Measurements from ENCODE around the gene SPA17. TPM values are rescaled to one million over a fixed set of nuclear protein-coding genes. Genes with fewer than 3 reads are reported as not detected.

Gene SPA17
- total and polyA plus RNA-seq, 2 of the 8 experiments (the other 6 are each of a cell fraction or from before 2014, with no cell fraction given) = 3.7 to 5.2 TPM

GRCh38 chr11:124674168-124674517 is 439 bp downstream of the SPA17 start:
- Histone ChIP-seq H4K91ac (replicated peaks; ENCODE audit: insufficient read length, low read length) (no peak overlapping the region), H2AFZ (ENCODE audit: low read length) (peak overlapping the region; percentile 60), H3K18ac (ENCODE audit: extremely low read depth, low read length) (no peak overlapping the region), H3K27me3 (replicated peaks in 1 of 4; ENCODE audit: control insufficient read depth in 3 of 4, extremely low read depth in 1 of 4, insufficient read depth in 3 of 4, low read length in 3 of 4) (peaks cover 0 to 15% (median 5%) of the 10 kb centered on the region in 4 experiments; a peak in 5 of 7 replicates), H4K8ac (ENCODE audit: extremely low read depth, insufficient read depth, low read length) (0 out of 2 replicates have a peak overlapping the region, but pooled peaks have one; percentile 11), H2BK120ac (replicated peaks; ENCODE audit: low read depth, low read length) (no peak overlapping the region), H2BK12ac (ENCODE audit: low read depth, low read length) (no peak overlapping the region), H4K5ac (ENCODE audit: insufficient read length, low read depth, low read length) (no peak overlapping the region), H2BK20ac (ENCODE audit: low read length) (no peak overlapping the region), H3K4ac (replicated peaks; ENCODE audit: insufficient read length, low read depth, low read length) (no peak overlapping the region), H3K4me2 (ENCODE audit: insufficient read depth in 1 of 2, low read depth in 2 of 2, low read length in 2 of 2) (peak overlapping the region; percentile 71 to 91), H2AK5ac (ENCODE audit: low read depth, low read length) (no peak overlapping the region; the same call in 1 of the 2 replicates), H3K36me3 (ENCODE audit: control insufficient read depth in 2 of 4, insufficient read depth in 4 of 4, low read length in 3 of 4) (no peaks in the 10 kb centered on the region; a peak in 1 of 8 replicates), H2BK15ac (ENCODE audit: low read length) (no peak overlapping the region), H3K23me2 (ENCODE audit: low read depth, low read length) (peaks cover 7% of the 10 kb centered on the region; the same call in 1 of the 2 replicates), H3K79me1 (ENCODE audit: low read depth, low read length) (no peaks in the 10 kb centered on the region; the same call in 1 of the 2 replicates), H4K20me1 (replicated peaks in 1 of 2; ENCODE audit: control insufficient read depth in 1 of 2, insufficient read depth in 2 of 2, low read length in 2 of 2) (no peaks in the 10 kb centered on the region), H3K23ac (ENCODE audit: insufficient read length) (no peak overlapping the region), H3K27ac (ENCODE audit: low read depth, low read length) (no peak overlapping the region), H3K79me2 (ENCODE audit: control insufficient read depth in 1 of 2, insufficient read depth in 2 of 2, low read length in 2 of 2) (no peaks in the 10 kb centered on the region), H3K9ac (replicated peaks in 1 of 4; ENCODE audit: extremely low read depth in 1 of 4, low read depth in 3 of 4, low read length in 3 of 4) (peak overlapping the region in 3 of 4 experiments; percentile 14 to 80 (median 36); a peak in 4 of 7 replicates), H2BK5ac (ENCODE audit: low read depth, low read length) (no peak overlapping the region), H3K56ac (replicated peaks; ENCODE audit: insufficient read length, low read depth, low read length) (no peak overlapping the region), H3K4me3 (ENCODE audit: extremely low read depth in 1 of 4, insufficient read depth in 2 of 4, low read depth in 3 of 4, low read length in 4 of 4) (peak overlapping the region; percentile 60 to 90 (median 78)), H3K9me3 (ENCODE audit: insufficient read depth in 2 of 2, low read depth in 1 of 2, low read length in 1 of 2) (no peaks in the 10 kb centered on the region), H3K4me1 (replicated peaks in 1 of 4; ENCODE audit: control insufficient read depth in 3 of 4, insufficient read depth in 4 of 4, low read length in 3 of 4) (no peaks in the 10 kb centered on the region; a peak in 1 of 7 replicates), H3K14ac (ENCODE audit: insufficient read length) (no peak overlapping the region)
- FAIRE-seq = no peak
- peak; percentile 54; the same call in 1 of the 2 replicates for TF ChIP-seq KDM1A (IDR thresholded peaks at IDR 0.05; ENCODE audit: borderline replicate concordance, low read length)
- no peak for TF ChIP-seq NANOG (IDR thresholded peaks at IDR 0.05; ENCODE audit: insufficient read depth, low read depth, low read length, poor library complexity, severe bottlenecking)
- TF ChIP-seq MAX (IDR thresholded peaks at IDR 0.05) = no peak
- TF ChIP-seq KDM4A (IDR thresholded peaks at IDR 0.05; ENCODE audit: low read depth, low read length, severe bottlenecking) = peak; percentile 80
- TF ChIP-seq USF2 (IDR thresholded peaks at IDR 0.05; ENCODE audit: low read length) = no peak
- TF ChIP-seq SIN3A (conservative IDR thresholded peaks at IDR 0.05 in 1 of 2, IDR thresholded peaks at IDR 0.05 in 1 of 2; ENCODE audit: low read depth in 1 of 2, low read length in 2 of 2) = 0 out of 4 replicates have a peak, but pooled peaks of 1 of the 2 experiments have one; percentile 2
- TF ChIP-seq PHF8 (conservative IDR thresholded peaks at IDR 0.05; ENCODE audit: low read depth, low read length) = peak; percentile 58
- POLR2A ChIA-PET (ENCODE audit: partially characterized antibody) = interaction anchor here (1.0 to 1.7 kb wide), 9 partner anchors 11 to 163 kb away, joined by 3 to 7 read pairs (median 5); partner anchors contain the start of gene MSANTD2
- CTCF ChIA-PET (ENCODE audit: partially characterized antibody) = interaction anchor here (0.9 to 3.2 kb wide), 9 partner anchors 11 to 164 kb away, joined by 3 to 20 read pairs (median 4); partner anchors contain the start of gene ESAM
- WGBS, 2 experiments (ENCODE audit: extremely low coverage in 1 of 2, insufficient coverage in 1 of 2, insufficient read length in 1 of 2, insufficient replicate concordance in 2 of 2, low coverage in 1 of 2, low lambda C conversion rate in 2 of 2, missing lambda C conversion rate in 1 of 2) = 22% methylated on average over 16 of the region's 18 CpGs; no CpG with 5 or more reads in 1 of the 2 experiments
- DNase-seq (ENCODE audit: low read depth in 1 of 2, low spot score in 2 of 2) = no peak

All from H1 (cell line).